22Rv1 (cell line): ENCODE results near the gene TUT4.

Experiments used
- CTCF ChIP-seq: fragments of 450-650 bp; IDR thresholded peaks from 2 replicates; pipeline ENCODE4 v1.5.1; 2017; ENCODE audit warnings: mild to moderate bottlenecking
- ZFX ChIP-seq: fragments of 450-650 bp; IDR thresholded peaks from 2 replicates; pipeline ENCODE4 v1.6.1; 2017; ENCODE audit warnings: antibody characterized with exemption, borderline replicate concordance

DNA sequence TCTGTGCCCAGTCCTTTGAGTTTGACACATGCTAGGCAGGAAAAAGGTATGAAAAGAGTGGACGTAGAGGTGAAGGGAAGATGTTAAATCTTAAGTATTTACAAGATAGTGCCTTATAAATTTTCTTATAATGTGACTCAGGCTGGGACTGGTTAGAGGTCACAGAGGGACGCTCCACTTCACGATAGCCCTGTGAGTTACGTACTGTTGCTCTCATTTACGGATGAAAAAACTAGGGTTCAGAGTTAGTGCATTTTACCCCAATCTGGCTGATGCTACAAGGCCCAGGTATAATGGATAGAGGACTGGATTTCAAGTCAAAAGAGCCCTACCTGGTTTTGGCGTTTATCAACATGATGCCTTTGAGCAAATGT, 1.4 kb upstream of the TUT4 start:
- TF ChIP-seq CTCF (no peak), ZFX (no peak)
